ENCODE results near the gene RNF222.

DNA sequence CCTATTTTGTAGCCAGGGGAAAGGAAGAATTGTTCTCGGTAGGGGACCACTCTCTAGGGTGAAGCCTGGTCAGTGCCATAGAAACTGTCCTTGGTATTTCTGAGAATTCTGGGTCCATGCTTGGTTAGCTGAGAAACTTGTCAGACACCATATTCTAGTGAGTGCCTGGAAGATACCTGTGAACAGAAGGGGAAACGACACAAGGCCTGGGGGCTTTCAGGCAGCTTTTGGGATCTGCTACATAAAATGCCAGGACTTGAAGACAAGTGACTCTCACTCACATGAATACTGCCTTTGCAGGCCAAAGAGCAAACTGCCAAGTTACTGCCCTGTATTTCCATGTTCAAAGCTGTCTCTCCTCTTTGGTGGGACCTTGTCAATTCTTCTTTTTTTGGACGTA is 39.7 kb downstream of the RNF222 start:
- TF ChIP-seq, protein P1, sequence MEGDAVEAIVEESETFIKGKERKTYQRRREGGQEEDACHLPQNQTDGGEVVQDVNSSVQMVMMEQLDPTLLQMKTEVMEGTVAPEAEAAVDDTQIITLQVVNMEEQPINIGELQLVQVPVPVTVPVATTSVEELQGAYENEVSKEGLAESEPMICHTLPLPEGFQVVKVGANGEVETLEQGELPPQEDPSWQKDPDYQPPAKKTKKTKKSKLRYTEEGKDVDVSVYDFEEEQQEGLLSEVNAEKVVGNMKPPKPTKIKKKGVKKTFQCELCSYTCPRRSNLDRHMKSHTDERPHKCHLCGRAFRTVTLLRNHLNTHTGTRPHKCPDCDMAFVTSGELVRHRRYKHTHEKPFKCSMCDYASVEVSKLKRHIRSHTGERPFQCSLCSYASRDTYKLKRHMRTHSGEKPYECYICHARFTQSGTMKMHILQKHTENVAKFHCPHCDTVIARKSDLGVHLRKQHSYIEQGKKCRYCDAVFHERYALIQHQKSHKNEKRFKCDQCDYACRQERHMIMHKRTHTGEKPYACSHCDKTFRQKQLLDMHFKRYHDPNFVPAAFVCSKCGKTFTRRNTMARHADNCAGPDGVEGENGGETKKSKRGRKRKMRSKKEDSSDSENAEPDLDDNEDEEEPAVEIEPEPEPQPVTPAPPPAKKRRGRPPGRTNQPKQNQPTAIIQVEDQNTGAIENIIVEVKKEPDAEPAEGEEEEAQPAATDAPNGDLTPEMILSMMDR (IDR thresholded peaks at IDR 0.05) = no peak
- no peak for TF ChIP-seq ZFX (IDR thresholded peaks at IDR 0.05; ENCODE audit: borderline replicate concordance)
